ES-I3 (cell line): ENCODE measurements around the gene MATCAP1.

Experiments
- H3K36me3 ChIP-seq: 2 replicates; pipeline ENCODE4 v1.6.1; 2013; ENCODE audit warnings: mild to moderate bottlenecking, low read length, control low read depth, moderate library complexity; ENCODE audit not compliant: insufficient read depth
- H3K4me1 ChIP-seq: 2 replicates; pipeline ENCODE4 v1.6.1; 2013; ENCODE audit warnings: mild to moderate bottlenecking, control low read depth, low read length; ENCODE audit not compliant: insufficient read depth
- H3K9ac ChIP-seq: 2 replicates; pipeline ENCODE4 v1.6.1; 2013; ENCODE audit warnings: low read depth, mild to moderate bottlenecking, low read length, moderate library complexity
- H3K9me3 ChIP-seq: 2 replicates; pipeline ENCODE4 v1.6.1; 2013; ENCODE audit warnings: mild to moderate bottlenecking, low read length, moderate library complexity; ENCODE audit not compliant: control insufficient read depth, insufficient read depth

Gene MATCAP1

GRCh38 chr16:67201411-67202345, 17.9 kb upstream of the MATCAP1 start:
- H3K4me1 ChIP-seq = peaks cover 4% of the 10 kb centered on the region; the same call in 1 of the 2 replicates
- H3K9ac ChIP-seq = no peak overlapping the region
- peaks cover 3% of the 10 kb centered on the region for H3K36me3 ChIP-seq
- H3K9me3 ChIP-seq = no peaks in the 10 kb centered on the region

GRCh38 chr16:67200491-67200890, 16.7 kb upstream of the MATCAP1 start:
- H3K36me3 ChIP-seq = peaks cover 6% of the 10 kb centered on the region
- no peaks in the 10 kb centered on the region for H3K9me3 ChIP-seq
- no peak overlapping the region for H3K9ac ChIP-seq
- no peaks in the 10 kb centered on the region for H3K4me1 ChIP-seq

GRCh38 chr16:67199808-67200198, 16.0 kb upstream of the MATCAP1 start:
- Histone ChIP-seq H3K4me1 (no peaks in the 10 kb centered on the region), H3K9me3 (no peaks in the 10 kb centered on the region), H3K36me3 (peaks cover 7% of the 10 kb centered on the region), H3K9ac (peak overlapping the region; percentile 78; the same call in 1 of the 2 replicates)

GRCh38 chr16:67199011-67199807, 15.4 kb upstream of the MATCAP1 start, which contains the start of gene ELMO3:
TSS of gene ELMO3 (plus strand) at chr16:67199131. CDS start at chr16:67199327, 196 bp downstream.
- H3K36me3 ChIP-seq = peaks cover 13% of the 10 kb centered on the region
- peak within 1 kb of the TSS; percentile 78 for H3K9ac ChIP-seq
- no peaks in the 10 kb centered on the region for H3K4me1 ChIP-seq
- no peaks in the 10 kb centered on the region for H3K9me3 ChIP-seq

- peaks cover 18% of the 10 kb centered on the region for H3K36me3 ChIP-seq
- peaks cover under 1% of the 10 kb centered on the region; the same call in 1 of the 2 replicates for H3K4me1 ChIP-seq
- peak overlapping the region; percentile 8; the same call in 1 of the 2 replicates for H3K9ac ChIP-seq
- no peaks in the 10 kb centered on the region for H3K9me3 ChIP-seq
Observed at GRCh38 chr16:67198238-67198734, 14.5 kb upstream of the MATCAP1 start.

- peaks cover 6% of the 10 kb centered on the region for H3K4me1 ChIP-seq
- peaks cover 21% of the 10 kb centered on the region for H3K36me3 ChIP-seq
- H3K9ac ChIP-seq = no peak overlapping the region
- no peaks in the 10 kb centered on the region for H3K9me3 ChIP-seq
Observed at GRCh38 chr16:67197704-67198103, 13.9 kb upstream of the MATCAP1 start.

GRCh38 chr16:67196881-67197280, 13.1 kb upstream of the MATCAP1 start:
- Histone ChIP-seq H3K4me1 (peaks cover 6% of the 10 kb centered on the region), H3K9me3 (no peaks in the 10 kb centered on the region), H3K9ac (no peak overlapping the region), H3K36me3 (peaks cover 21% of the 10 kb centered on the region)

GRCh38 chr16:67195676-67196075, 11.9 kb upstream of the MATCAP1 start:
- H3K9ac ChIP-seq = no peak overlapping the region
- H3K4me1 ChIP-seq = peaks cover 7% of the 10 kb centered on the region
- no peaks in the 10 kb centered on the region for H3K9me3 ChIP-seq
- peaks cover 21% of the 10 kb centered on the region for H3K36me3 ChIP-seq

- Histone ChIP-seq H3K9ac (no peak overlapping the region), H3K4me1 (peaks cover 11% of the 10 kb centered on the region), H3K36me3 (peaks cover 21% of the 10 kb centered on the region), H3K9me3 (no peaks in the 10 kb centered on the region)
Observed at GRCh38 chr16:67194260-67194659, 10.5 kb upstream of the MATCAP1 start.

GRCh38 chr16:67193536-67193935, 9.8 kb upstream of the MATCAP1 start:
- Histone ChIP-seq H3K36me3 (peaks cover 21% of the 10 kb centered on the region), H3K9me3 (no peaks in the 10 kb centered on the region), H3K9ac (no peak overlapping the region), H3K4me1 (peaks cover 11% of the 10 kb centered on the region)

GRCh38 chr16:67192781-67193361, 9.1 kb upstream of the MATCAP1 start:
- Histone ChIP-seq H3K36me3 (peaks cover 21% of the 10 kb centered on the region), H3K9ac (peak overlapping the region; percentile 93), H3K9me3 (no peaks in the 10 kb centered on the region), H3K4me1 (peaks cover 11% of the 10 kb centered on the region)

- Histone ChIP-seq H3K4me1 (peaks cover 11% of the 10 kb centered on the region), H3K9me3 (no peaks in the 10 kb centered on the region), H3K9ac (peak within 1 kb of the TSS; percentile 93), H3K36me3 (peaks cover 18% of the 10 kb centered on the region)
Observed at GRCh38 chr16:67191995-67192681, 8.4 kb upstream of the MATCAP1 start, which contains the start of gene E2F4. TSS of gene E2F4 (plus strand) at chr16:67192155. CDS start at chr16:67192228, 73 bp downstream.

- H3K9ac ChIP-seq = peak overlapping the region; percentile 93; the same call in 1 of the 2 replicates
- no peaks in the 10 kb centered on the region for H3K9me3 ChIP-seq
- H3K4me1 ChIP-seq = peaks cover 11% of the 10 kb centered on the region
- H3K36me3 ChIP-seq = peaks cover 18% of the 10 kb centered on the region
Observed at GRCh38 chr16:67191411-67191994, 7.7 kb upstream of the MATCAP1 start.
